Endothelial cell of umbilical vein (primary cell): Measurements from ENCODE around the gene STMN1. TPM values are rescaled to one million over a fixed set of nuclear protein-coding genes. Genes with fewer than 3 reads are reported as not detected.

Source experiments
- BruUV-seq: library from RNA; stranded (reverse); fragments of 400-500 nt; replicated peaks from 2 replicates; lab custom pipeline; 2021; lab: Mats Ljungman, UMichigan
- CTCF ChIA-PET: fragments of 300-600, 350-600 bp; sonication (Branson Sonifier 250); formaldehyde crosslinking; loops from one replicate; lab custom pipeline; 2021; ENCODE audit warnings: antibody characterized with exemption, inconsistent platforms; lab: Charles Lee
- POLR2A ChIA-PET: fragments of 300-600, 350-600 bp; sonication (Branson Sonifier 250); formaldehyde crosslinking; loops from one replicate; lab custom pipeline; 2021; ENCODE audit warnings: antibody characterized with exemption, inconsistent platforms; lab: Charles Lee
- DNase-seq: peaks from one replicate; pipeline ENCODE4 v3.0.0-alpha.2; 2011; ENCODE audit warnings: low read depth, low spot score
- FAIRE-seq: peaks from 2 replicates; lab custom pipeline; 2011; peaks lifted over from hg19 to GRCh38; lab: Jason Lieb, UNC
- H2AFZ ChIP-seq: 2 replicates; pipeline ENCODE4 v1.6.0; 2012; ENCODE audit warnings: low read depth, low read length, control low read depth, inconsistent platforms
- H3K27ac ChIP-seq: 2 replicates; pipeline ENCODE4 v1.5.1; 2011; ENCODE audit warnings: low read depth, mild to moderate bottlenecking, control low read depth, low read length, moderate library complexity; ENCODE audit not compliant: insufficient read depth
- H3K27me3 ChIP-seq, 2 experiments: 2 replicates each; pipeline versions ENCODE4 v1.6.0 to v1.6.1; 2011; ENCODE audit warnings: low read length in 2 of 2, mixed read lengths in 1 of 2; ENCODE audit not compliant: control insufficient read depth in 2 of 2, insufficient read depth in 2 of 2
- H3K36me3 ChIP-seq, 2 experiments: 2 replicates in 1 of 2; 3 replicates in 1 of 2; pipeline ENCODE4 v1.5.1; 2011; ENCODE audit warnings: low read length in 2 of 2, mild to moderate bottlenecking in 1 of 2, moderate library complexity in 1 of 2; ENCODE audit not compliant: control insufficient read depth in 2 of 2, insufficient read depth in 2 of 2; ENCODE audit errors: extremely low read depth in 1 of 2
- H3K4me1 ChIP-seq: 3 replicates; pipeline ENCODE4 v1.5.1; 2011; ENCODE audit warnings: mild to moderate bottlenecking, low read length; ENCODE audit not compliant: control insufficient read depth, insufficient read depth; ENCODE audit errors: extremely low read depth
- H3K4me2 ChIP-seq: 2 replicates; pipeline ENCODE4 v1.6.1; 2011; ENCODE audit warnings: low read length, control low read depth, mixed read lengths; ENCODE audit not compliant: insufficient read depth
- H3K4me3 ChIP-seq, 3 experiments: fragments of 200-600 bp in 1 of 3; sonication (generic), shearing (Covaris generic) in 1 of 3; replicated peaks in 1 of 3; 2 replicates each; pipeline ENCODE4 v1.5.1; 2011 to 2016; ENCODE audit warnings: control low read depth in 3 of 3, low read length in 3 of 3, mild to moderate bottlenecking in 2 of 3, inconsistent platforms in 1 of 3, low read depth in 1 of 3, moderate library complexity in 1 of 3; ENCODE audit not compliant: insufficient read depth in 1 of 3
- H3K79me2 ChIP-seq: 2 replicates; pipeline ENCODE4 v1.6.0; 2012; ENCODE audit warnings: low read length, inconsistent platforms; ENCODE audit not compliant: control insufficient read depth, insufficient read depth
- H3K9ac ChIP-seq: replicated peaks from 2 replicates; pipeline ENCODE3; 2011; ENCODE audit warnings: low read length, control low read depth; ENCODE audit not compliant: insufficient read depth; ENCODE audit errors: extremely low read depth
- H3K9me1 ChIP-seq: replicated peaks from 3 replicates; pipeline ENCODE4 v1.6.0; 2011; ENCODE audit warnings: mild to moderate bottlenecking, low read length; ENCODE audit not compliant: control insufficient read depth, insufficient read depth; ENCODE audit errors: extremely low read depth
- H3K9me3 ChIP-seq: replicated peaks from 2 replicates; pipeline ENCODE4 v1.5.1; 2012; ENCODE audit warnings: low read length, inconsistent platforms; ENCODE audit not compliant: control insufficient read depth, insufficient read depth
- H4K20me1 ChIP-seq: replicated peaks from 2 replicates; pipeline ENCODE3; 2011; ENCODE audit warnings: mild to moderate bottlenecking, low read length; ENCODE audit not compliant: control insufficient read depth, insufficient read depth; ENCODE audit errors: extremely low read depth
- CTCF ChIP-seq, 2 donors: IDR thresholded peaks; 1 replicate in 1 of 2; 2 replicates in 1 of 2; pipeline ENCODE4 v1.5.1; 2011; ENCODE audit warnings: low read length in 2 of 2, mild to moderate bottlenecking in 2 of 2, moderate library complexity in 2 of 2, control low read depth in 1 of 2, inconsistent platforms in 1 of 2, low read depth in 1 of 2; ENCODE audit not compliant: insufficient read depth in 1 of 2; ENCODE audit errors: extremely low read depth in 1 of 2
- EZH2 ChIP-seq: IDR thresholded peaks from 2 replicates; pipeline ENCODE4 v1.6.1; 2012; ENCODE audit warnings: borderline replicate concordance, low read depth, mild to moderate bottlenecking, moderate library complexity, low read length, inconsistent platforms; ENCODE audit not compliant: severe bottlenecking
- FOS ChIP-seq: IDR thresholded peaks from 2 replicates; pipeline ENCODE4 v1.6.1; 2011; ENCODE audit warnings: mild to moderate bottlenecking, low read length, moderate library complexity, borderline replicate concordance; ENCODE audit not compliant: insufficient read depth
- GATA2 ChIP-seq: IDR thresholded peaks from 2 replicates; pipeline ENCODE4 v1.7.0; 2011; ENCODE audit warnings: low read depth, mild to moderate bottlenecking, moderate library complexity, mixed read lengths, low read length; ENCODE audit not compliant: insufficient read length, insufficient read depth
- JUN ChIP-seq: IDR thresholded peaks from 2 replicates; pipeline ENCODE4 v1.6.1; 2011; ENCODE audit warnings: borderline replicate concordance, low read depth; ENCODE audit not compliant: insufficient read length, insufficient read depth
- MYC ChIP-seq: IDR thresholded peaks from one replicate; pipeline ENCODE4 v1.6.1; 2011; ENCODE audit warnings: mild to moderate bottlenecking, low read depth, low read length
- POLR2A ChIP-seq: IDR thresholded peaks from 2 replicates; pipeline ENCODE4 v1.6.1; 2012; ENCODE audit warnings: low read depth, mild to moderate bottlenecking, control low read depth, low read length
- POLR2AphosphoS5 ChIP-seq: IDR thresholded peaks from 2 replicates; pipeline ENCODE4 v1.6.1; 2012; ENCODE audit warnings: low read depth, mild to moderate bottlenecking, control low read depth, low read length, moderate library complexity; ENCODE audit not compliant: insufficient read depth
- dilution Hi-C: fragments of 300-500 bp; cut with MboI; formaldehyde crosslinking; loops from one replicate; pipeline ENCODE4 v1.15.0; 2019; ENCODE audit warnings: low sequenced_read_pairs; ENCODE audit not compliant: extremely low pct_ligation_motif_present
- intact Hi-C: fragments of 100-400 bp; cut with micrococcal nuclease; formaldehyde crosslinking; loops from one replicate; pipeline ENCODE4 v1.10.0; 2022
- polyA plus RNA-seq, 4 experiments: library from polyadenylated mRNA; depleted of rRNA in 3 of 4; stranded (reverse) in 3 of 4; unstranded in 1 of 4; fragments of >200 nt; gene quantifications; 2 replicates each; pipeline versions ENCODE4 v1.2.1 to v1.2.3, GENCODE V29; 2011 to 2012; ENCODE audit warnings: missing spikeins in 1 of 4
- total RNA-seq: library from RNA; stranded (reverse); gene quantifications from 2 replicates; pipeline ENCODE4 v1.2.3, GENCODE V29; 2021
- TF ChIP-seq, protein P1 (sequence below): IDR thresholded peaks from 2 replicates; pipeline ENCODE4 v1.6.1; 2011; ENCODE audit not compliant: insufficient read depth, insufficient read length

STMN1 gene
- total and polyA plus RNA-seq, 2 donors (not counting 3 experiments of a cell fraction or from before 2014, with no cell fraction given): 102 to 503 TPM

DNA sequence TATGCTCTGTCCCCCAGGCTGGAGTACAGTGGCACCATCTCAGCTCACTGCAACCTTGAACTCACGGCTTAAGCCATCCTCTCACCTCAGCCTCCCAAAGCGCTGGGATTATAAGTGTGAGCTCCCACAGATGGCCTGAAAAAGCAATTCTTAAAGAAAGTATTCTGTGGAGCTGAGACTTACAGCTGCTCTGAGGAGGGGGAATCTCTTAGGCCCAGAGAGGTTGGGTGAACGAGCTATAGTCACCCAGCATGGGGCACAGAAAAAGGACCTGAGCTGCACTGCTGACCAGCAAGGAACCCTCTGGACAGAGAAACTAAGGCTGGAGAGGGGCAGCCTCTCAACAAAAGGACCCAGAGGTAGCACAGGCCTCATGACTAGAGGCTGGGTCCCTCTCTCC, 32.0 kb downstream of the STMN1 start:
- DNase-seq (no peak), FAIRE-seq (no peak)
- H3K79me2 ChIP-seq: no peaks in the 10 kb centered on the region
- TF ChIP-seq FOS: no peak
- TF ChIP-seq JUN: no peak
- TF ChIP-seq EZH2: no peak
- no peak for TF ChIP-seq GATA2
- no peak for TF ChIP-seq POLR2A
- TF ChIP-seq, protein P1, sequence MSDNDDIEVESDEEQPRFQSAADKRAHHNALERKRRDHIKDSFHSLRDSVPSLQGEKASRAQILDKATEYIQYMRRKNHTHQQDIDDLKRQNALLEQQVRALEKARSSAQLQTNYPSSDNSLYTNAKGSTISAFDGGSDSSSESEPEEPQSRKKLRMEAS: no peak
- TF ChIP-seq CTCF (IDR thresholded peaks at IDR 0.05; ENCODE audit: extremely low read depth in 1 of 2, insufficient read depth in 1 of 2, low read depth in 1 of 2, low read length in 2 of 2): no peak
- no peak for TF ChIP-seq POLR2AphosphoS5
- TF ChIP-seq MYC: no peak
- ChIA-PET POLR2A (no interaction called here), CTCF (interaction anchor here (1.1 to 2.9 kb wide), 3 partner anchors 12 to 126 kb away, joined by 3 to 20 read pairs (median 3); no protein-coding TSS in a partner anchor)
- no peaks in the 10 kb centered on the region for H3K9me1 ChIP-seq
- H3K27ac ChIP-seq: no peak overlapping the region
- intact Hi-C loops: no loop called here
- H3K4me3 ChIP-seq: no peak overlapping the region
- no peak overlapping the region for H3K9ac ChIP-seq
- H3K4me1 ChIP-seq: peaks cover 16% of the 10 kb centered on the region
- peak overlapping the region; percentile 45 for H3K4me2 ChIP-seq
- TSS peak; percentile 11 for BruUV-seq
- dilution Hi-C loops: no loop called here
- H3K9me3 ChIP-seq: no peaks in the 10 kb centered on the region
- no peaks in the 10 kb centered on the region for H3K27me3 ChIP-seq
- H3K36me3 ChIP-seq: no peaks in the 10 kb centered on the region
- no peaks in the 10 kb centered on the region for H4K20me1 ChIP-seq
- no peak overlapping the region for H2AFZ ChIP-seq
